GM12878 (cell line): ENCODE measurements around the gene CCDC81.

ENCODE experiments used
- ATF7 ChIP-seq: fragments of 450-650 bp; IDR thresholded peaks from 2 replicates; pipeline ENCODE4 v1.6.1; 2016; ENCODE audit warnings: low read depth, mild to moderate bottlenecking
- CTCF ChIP-seq, 3 experiments: IDR thresholded peaks in 2 of 3; conservative IDR thresholded peaks in 1 of 3; 2 replicates each; pipeline ENCODE4 v1.5.1; 2011; ENCODE audit warnings: low read depth in 3 of 3, low read length in 3 of 3, mild to moderate bottlenecking in 3 of 3, control low read depth in 2 of 3, moderate library complexity in 2 of 3, inconsistent platforms in 1 of 3, mixed read lengths in 1 of 3; ENCODE audit not compliant: control insufficient read depth in 2 of 3, insufficient read depth in 1 of 3; ENCODE audit errors: extremely low read depth in 1 of 3
- CUX1 ChIP-seq: IDR thresholded peaks from 2 replicates; pipeline ENCODE4 v1.6.1; 2012; ENCODE audit warnings: improper control_type of control experiment, low read depth, low read length; ENCODE audit not compliant: insufficient replicate concordance
- EZH2 ChIP-seq: IDR thresholded peaks from 2 replicates; pipeline ENCODE4 v1.6.1; 2012; ENCODE audit warnings: low read depth, mild to moderate bottlenecking, control low read depth, inconsistent platforms, low read length, borderline replicate concordance; ENCODE audit not compliant: control insufficient read depth
- HDAC6 ChIP-seq: fragments of 200-600 bp; sonication (generic); IDR thresholded peaks from one replicate; pipeline ENCODE4 v1.8.0; 2017; ENCODE audit warnings: antibody characterized with exemption; ENCODE audit not compliant: unreplicated experiment
- LARP7 ChIP-seq: fragments of 450-650 bp; IDR thresholded peaks from 2 replicates; pipeline ENCODE4 v1.6.1; 2017; ENCODE audit warnings: mild to moderate bottlenecking
- MAX ChIP-seq: IDR thresholded peaks from 2 replicates; pipeline ENCODE4 v1.6.1; 2012; ENCODE audit warnings: low read depth, low read length, improper control_type of control experiment
- NRF1 ChIP-seq: conservative IDR thresholded peaks from 2 replicates; pipeline ENCODE4 v1.6.1; 2011; ENCODE audit warnings: mild to moderate bottlenecking, low read depth, low read length, improper control_type of control experiment
- POLR2AphosphoS5 ChIP-seq: IDR thresholded peaks from 2 replicates; pipeline ENCODE4 v1.6.1; 2011; ENCODE audit warnings: mild to moderate bottlenecking, low read length, inconsistent platforms
- REST ChIP-seq: IDR thresholded peaks from 2 replicates; pipeline ENCODE4 v1.6.1; 2012; ENCODE audit warnings: mild to moderate bottlenecking, low read depth, low read length

GRCh38 chr11:86372586-86372985 is 2.1 kb upstream of the CCDC81 start:
- TF ChIP-seq CTCF (IDR thresholded peaks at IDR 0.05 in 2 of 3, conservative IDR thresholded peaks at IDR 0.05 in 1 of 3; ENCODE audit: control insufficient read depth in 2 of 3, extremely low read depth in 1 of 3, insufficient read depth in 1 of 3, low read depth in 3 of 3, low read length in 3 of 3) (no peak), MAX (no peak), NRF1 (no peak), HDAC6 (no peak), POLR2AphosphoS5 (no peak), CUX1 (no peak), EZH2 (no peak), ATF7 (no peak), REST (no peak), LARP7 (no peak)
